Stimulated activated CD4-positive, alpha-beta T cell treated with anti-CD3 and anti-CD28 coated beads, Interleukin-1b, Interleukin-23, amount 100 ng/mL, for 1 hour (primary cell): ENCODE measurements around the gene MYBPC3.

ENCODE experiments used
- DNase-seq, 2 donors: peaks; one replicate each; pipeline ENCODE4 v3.0.0-alpha.2; 2020; ENCODE audit warnings: low read depth in 2 of 2

Gene MYBPC3

DNA sequence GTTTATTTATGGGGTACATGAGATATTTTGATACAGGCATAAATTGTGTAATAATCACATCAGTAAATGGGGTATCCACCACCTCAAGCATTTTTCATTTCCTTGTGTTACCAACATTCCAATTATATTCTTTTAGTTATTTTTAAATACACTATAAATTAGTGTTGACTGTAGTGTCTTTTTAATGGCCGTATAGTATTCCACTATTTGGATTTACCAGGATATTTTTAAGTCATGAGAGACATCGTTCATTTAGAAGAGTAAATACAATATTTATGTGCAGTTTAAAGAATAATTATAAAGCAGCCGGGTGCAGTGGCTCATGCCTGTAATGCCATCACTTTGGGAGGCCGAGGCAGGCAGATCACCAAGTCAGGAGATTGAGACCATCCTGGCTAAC is 32.0 kb upstream of the MYBPC3 start:
- DNase-seq: no peak

DNA sequence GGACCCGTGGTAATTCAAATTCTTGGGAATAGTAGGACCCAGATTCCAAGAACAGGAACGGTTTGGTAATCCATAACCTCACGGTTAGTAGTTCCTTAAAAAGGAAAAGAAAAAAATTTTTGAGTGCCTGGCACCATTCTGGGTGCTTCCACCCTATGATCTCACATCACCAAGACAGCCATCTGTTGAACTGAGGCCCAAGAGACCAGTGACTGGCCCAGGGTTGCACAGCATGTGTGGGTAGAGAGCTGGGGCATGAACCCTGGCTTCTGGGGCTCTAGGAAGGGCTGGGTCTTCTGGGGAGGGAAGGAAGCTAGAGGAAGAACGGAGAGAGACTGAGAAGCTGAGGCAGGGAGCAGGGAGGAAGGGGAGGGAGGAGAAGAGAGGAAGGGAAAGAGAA is 30.6 kb upstream of the MYBPC3 start:
- DNase-seq: no peak

DNA sequence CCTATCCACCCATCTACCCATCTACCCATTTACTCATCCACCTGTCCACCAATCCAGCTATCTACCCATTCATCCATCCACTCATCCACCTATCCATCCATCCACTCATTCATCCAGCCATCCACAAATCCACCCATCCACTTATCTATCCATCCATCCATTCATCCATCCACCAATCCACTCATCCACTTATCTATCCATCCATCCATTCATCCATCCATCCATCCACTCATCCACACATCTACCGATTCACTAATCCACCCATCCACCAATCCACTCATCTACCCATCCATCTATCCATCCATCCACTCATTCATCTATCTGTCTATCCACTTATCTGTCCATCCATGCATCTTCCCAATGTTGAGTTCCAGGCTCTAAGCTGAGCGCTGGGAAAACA is 27.6 kb upstream of the MYBPC3 start:
- no peak for DNase-seq

GRCh38 chr11:47379317-47379716 is 26.8 kb upstream of the MYBPC3 start:
- DNase-seq: no peak

GRCh38 chr11:47378836-47379170 is 26.3 kb upstream of the MYBPC3 start:
- no peak for DNase-seq

GRCh38 chr11:47378010-47378835 is 25.7 kb upstream of the MYBPC3 start, which contains the start of gene SPI1:
SPI1 (minus strand) TSS chr11:47378547; CDS start chr11:47378353, 194 bp downstream.
- no peak for DNase-seq

DNA sequence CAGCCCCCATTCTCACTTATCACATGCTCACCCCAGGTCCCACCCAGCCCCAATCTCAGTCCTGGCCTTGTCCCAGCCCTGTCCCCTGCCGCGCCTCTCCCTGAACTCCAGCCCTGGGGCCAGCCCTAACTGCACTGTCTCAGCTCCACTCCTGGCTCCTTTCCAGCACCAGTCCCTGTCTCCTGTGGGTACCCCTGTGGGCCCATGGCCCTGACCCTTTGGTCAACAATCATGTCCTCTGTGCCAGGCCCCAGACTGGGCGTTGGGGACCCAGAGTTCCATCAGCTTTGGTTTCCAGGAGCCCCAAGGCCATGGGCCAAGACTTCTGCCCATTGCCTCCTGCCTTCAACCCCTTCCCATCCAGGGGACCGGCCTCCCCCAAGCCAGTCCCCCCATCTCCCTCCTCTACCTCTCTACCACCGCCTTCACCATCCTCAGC is 25.1 kb upstream of the MYBPC3 start:
- DNase-seq: no peak

- no peak for DNase-seq
Measured at GRCh38 chr11:47376525-47377371, 24.2 kb upstream of the MYBPC3 start.

GRCh38 chr11:47376107-47376524 is 23.6 kb upstream of the MYBPC3 start:
- no peak for DNase-seq

DNA sequence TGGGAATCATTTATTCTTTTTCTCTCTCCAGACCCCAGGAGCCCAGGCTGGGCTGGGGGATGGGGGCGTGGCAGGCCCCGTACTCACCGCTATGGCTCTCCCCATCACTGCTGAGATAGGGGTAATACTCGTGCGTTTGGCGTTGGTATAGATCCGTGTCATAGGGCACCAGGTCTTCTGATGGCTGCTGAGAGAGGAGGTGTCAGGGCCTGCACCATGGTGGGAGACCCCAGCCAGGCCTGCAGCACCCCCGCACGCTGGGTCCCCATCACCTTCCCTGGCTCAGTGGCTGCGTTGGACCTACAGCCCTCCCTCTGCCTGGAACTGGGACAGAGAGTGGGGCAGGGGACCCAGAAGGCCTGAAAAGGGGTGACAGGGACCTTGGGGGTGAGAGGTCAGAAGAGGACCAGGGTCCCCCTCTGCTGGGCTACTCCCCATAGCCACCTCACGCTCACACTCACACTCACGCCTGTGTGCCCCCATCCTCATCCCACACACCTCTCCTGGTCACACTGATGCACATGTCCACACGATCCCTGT is 23.1 kb upstream of the MYBPC3 start:
- no peak for DNase-seq

- DNase-seq: no peak
Measured at GRCh38 chr11:47375020-47375419, 22.5 kb upstream of the MYBPC3 start.

GRCh38 chr11:47374720-47375019 is 22.2 kb upstream of the MYBPC3 start:
- DNase-seq: no peak

GRCh38 chr11:47373876-47374719 is 21.6 kb upstream of the MYBPC3 start:
- peak; percentile 73 to 78 for DNase-seq

- DNase-seq: no peak
Measured at GRCh38 chr11:47372422-47372821, 19.9 kb upstream of the MYBPC3 start.

DNA sequence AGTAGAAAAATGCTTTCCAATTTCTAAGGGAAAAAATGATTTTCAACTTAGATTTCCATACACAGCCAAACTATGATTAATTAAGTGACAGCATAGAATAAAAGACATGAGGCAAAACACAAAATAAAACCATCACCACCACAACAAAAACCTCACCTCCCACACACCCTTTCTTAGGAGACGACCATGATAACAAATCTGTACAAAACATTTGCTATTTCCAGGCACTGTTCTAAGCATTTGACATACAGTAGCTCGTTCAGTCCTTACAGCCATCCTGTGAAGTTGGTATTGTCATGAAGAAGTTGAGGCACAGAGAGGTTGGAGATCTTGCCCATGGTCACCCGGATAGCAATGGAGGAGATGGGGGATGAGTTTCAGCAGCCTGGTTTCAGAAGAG is 17.2 kb upstream of the MYBPC3 start:
- DNase-seq: no peak

GRCh38 chr11:47366020-47366490 is 13.6 kb upstream of the MYBPC3 start:
- DNase-seq: no peak

DNA sequence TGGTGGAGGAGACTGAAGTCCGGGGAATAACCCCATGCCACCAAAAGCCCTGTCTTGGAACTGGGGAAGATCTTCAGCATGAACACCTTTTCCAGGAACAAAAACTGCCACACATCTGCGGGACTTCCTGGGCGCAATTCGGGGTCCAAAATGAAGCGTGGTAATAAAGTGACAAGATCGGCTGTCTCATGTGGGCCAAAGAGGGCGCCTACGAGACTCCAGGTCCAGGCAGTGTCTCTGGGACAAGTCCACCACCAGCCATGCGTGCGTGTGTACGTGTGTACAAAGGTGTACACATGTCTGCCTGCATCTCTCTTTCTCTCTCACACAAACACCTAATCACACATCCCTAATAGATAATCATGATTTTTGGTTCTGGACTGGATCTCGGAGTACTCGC is 8.9 kb upstream of the MYBPC3 start:
- DNase-seq: no peak

DNA sequence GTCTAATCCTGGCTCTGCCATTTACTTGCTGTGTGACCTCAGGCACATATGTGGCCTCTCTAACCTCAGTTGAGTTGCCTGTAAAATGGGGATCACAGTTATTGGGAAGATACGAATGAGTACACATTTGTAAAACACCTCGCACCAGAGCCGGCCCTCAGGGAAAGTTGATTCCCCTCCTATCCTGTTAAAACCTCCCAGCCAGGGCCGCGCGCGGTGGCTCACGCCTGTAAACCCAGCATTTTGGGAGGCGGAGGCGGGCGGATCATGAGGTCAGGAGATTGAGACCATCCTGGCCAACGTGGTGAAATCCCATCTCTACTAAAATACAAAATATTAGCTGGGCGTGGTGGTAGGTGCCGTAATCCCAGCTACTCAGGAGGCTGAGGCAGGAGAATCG is 7.8 kb upstream of the MYBPC3 start:
- DNase-seq: no peak

DNA sequence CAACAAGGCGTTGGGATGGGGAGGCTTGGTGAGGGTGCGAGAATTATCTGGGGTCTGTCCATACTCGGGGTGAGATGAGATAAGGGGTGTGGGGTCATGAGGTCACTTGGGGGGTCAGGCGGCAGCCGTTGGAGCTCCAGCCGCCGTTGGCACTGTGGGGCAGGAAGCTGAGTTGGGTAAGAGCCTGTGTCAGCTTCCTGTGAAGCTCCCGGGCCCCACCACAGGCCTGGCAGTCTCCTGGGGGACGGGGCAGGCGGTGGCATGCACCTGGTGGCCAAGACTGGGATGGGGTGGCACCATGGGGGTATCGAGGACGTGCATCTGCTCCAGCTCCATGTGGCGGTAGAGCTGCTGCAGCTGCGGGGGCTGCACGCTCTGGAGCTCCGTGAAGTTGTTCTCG is 7.1 kb upstream of the MYBPC3 start:
- DNase-seq: no peak

- no peak for DNase-seq
Measured at GRCh38 chr11:47359162-47359561, 6.7 kb upstream of the MYBPC3 start.

GRCh38 chr11:47358731-47359051 is 6.2 kb upstream of the MYBPC3 start:
- no peak for DNase-seq
